HG03342 (cell line): ENCODE measurements around the gene IQCN.
"Not testable (repeated sequence)": the region's sequence is repeated elsewhere in the genome, so short reads cannot be mapped to it uniquely, and the experiment has no call there.

Source experiments
- ATAC-seq: cut with Tn5 transposase; IDR thresholded peaks from one replicate; pipeline ENCODE4 v1.9.1; 2021; ENCODE audit warnings: mild to moderate bottlenecking, moderate library complexity; ENCODE audit not compliant: unreplicated experiment

IQCN gene

DNA sequence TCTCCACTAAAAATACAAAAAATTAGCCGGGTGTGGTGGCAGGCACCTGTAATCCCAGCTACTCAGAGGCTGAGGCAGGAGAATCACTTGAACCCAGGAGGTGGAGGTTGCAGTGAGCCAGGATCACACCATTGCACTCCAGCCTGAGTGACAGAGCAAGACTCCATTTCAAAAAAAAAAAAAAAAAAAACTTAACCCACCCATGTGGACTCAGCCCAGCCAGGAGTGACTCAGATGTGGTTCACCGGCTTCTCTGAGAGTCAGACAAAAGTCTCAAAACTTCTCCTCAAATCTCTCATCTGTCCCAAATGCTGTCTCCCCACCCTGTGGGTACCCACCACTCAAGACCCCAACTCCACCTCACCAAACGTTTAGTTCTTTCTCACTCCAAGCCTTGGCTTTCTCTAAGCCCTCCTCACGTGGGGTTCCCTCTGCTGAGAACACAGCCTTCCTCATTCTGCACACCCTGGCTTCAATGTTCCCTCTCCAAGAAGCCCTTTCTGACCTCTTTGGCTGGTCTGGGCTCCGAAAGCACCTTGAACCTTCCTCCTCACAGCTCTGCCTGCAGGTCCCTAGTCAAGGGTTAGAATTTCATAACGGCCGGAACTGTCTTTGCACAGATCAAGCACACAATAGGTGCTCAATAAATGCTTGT, 59.3 kb downstream of the IQCN start:
- ATAC-seq = no peak

DNA sequence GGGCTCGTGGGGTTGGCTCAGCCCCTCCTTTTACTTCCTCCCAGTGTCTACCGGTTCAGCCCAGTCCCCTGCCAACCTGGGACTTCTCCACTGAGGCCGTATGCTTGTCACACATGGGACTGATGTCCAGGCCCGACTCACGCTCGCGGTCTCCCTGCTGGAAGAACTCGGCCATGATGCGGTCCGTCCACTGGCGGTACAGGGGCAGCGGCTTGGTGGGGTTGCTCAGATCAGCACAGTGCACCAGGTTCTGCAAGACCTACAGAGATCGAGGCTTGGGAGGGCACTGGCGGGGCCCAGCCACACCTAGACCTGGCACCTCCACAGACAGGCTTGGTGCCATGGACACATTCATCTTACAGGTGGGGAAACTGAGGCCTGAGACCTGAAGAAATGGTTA, 62.6 kb downstream of the IQCN start:
- no peak for ATAC-seq

DNA sequence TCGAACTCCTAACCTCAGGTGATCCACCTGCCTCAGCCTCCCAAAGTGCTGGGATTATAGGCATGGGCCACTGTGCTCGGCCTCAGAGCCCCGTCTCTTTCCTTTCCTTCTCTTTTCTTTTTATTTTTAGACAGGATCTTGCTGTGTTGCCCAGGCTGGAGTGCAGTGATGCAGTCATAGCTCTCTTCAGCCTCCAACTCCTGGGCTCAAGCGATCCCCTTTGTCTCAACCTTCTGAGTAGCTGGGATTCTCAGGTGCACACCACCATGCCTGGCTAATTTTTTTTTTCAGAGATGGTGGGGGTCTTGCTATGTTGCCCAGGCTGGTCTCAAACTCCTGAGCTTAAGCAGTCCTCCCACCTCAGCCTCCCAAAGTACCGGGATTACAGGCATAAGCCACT, 64.3 kb downstream of the IQCN start:
- ATAC-seq = not testable (repeated sequence)

DNA sequence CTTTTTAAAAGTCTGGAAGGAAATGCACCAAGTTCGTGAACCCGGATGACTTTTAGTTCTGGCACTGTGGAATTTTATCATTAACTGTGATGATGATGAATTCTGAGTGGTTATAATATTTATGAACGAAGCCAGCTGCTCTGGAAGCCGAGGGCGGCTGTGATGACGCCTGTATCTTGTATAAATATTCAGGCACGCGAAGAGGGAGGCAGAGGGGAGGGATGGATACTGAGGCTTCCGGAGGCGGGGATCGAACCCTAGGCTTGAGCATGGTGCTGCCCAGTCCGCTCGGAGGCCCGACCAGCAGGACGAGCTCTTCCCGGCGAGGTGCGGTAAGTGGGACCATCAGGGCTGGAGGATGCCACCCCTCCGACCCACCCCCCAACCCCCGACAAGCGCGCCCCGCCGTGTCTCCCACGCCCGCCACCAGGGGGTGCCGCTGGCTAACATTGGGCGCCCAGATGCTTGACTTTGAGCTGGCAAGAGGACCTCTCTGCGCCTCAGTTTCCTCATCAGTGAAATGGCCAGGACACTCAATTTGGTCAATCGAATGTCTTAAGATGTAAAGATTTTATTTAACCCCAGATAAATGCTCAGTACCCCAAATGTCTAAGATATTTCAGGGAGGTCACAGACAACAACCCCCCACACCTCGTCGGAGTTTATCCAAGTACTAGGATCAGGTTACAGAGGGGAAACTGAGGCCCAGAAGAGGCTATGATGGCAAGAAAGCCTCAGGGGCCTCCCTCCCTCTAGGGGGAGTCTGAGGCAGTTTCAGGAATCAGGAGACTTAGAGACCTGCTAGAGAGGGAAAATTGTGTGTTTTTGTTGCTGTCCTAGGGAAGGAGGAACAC, 65.9 kb downstream of the IQCN start:
- no peak for ATAC-seq
